GM18498 (cell line): ENCODE results near the gene SLC6A7.

Experiments used
- ATAC-seq: cut with Tn5 transposase; IDR thresholded peaks from one replicate; pipeline ENCODE4 v1.9.1; 2021; ENCODE audit warnings: mild to moderate bottlenecking, moderate library complexity; ENCODE audit not compliant: unreplicated experiment

The SLC6A7 gene

GRCh38 chr5:150188146-150188842 lies 1.6 kb upstream of the SLC6A7 start:
- ATAC-seq, result no peak

GRCh38 chr5:150189326-150189725 lies 536 bp upstream of the SLC6A7 start:
- no peak for ATAC-seq

- ATAC-seq, result no peak
Observed at GRCh38 chr5:150190503-150190979, 679 bp downstream of the SLC6A7 start.

- no peak for ATAC-seq
Observed at GRCh38 chr5:150190987-150191386, 1.1 kb downstream of the SLC6A7 start.

- no peak for ATAC-seq
Observed at GRCh38 chr5:150192462-150192861, 2.6 kb downstream of the SLC6A7 start.

- ATAC-seq, result no peak
Observed at GRCh38 chr5:150195736-150196485, 6.0 kb downstream of the SLC6A7 start.

- ATAC-seq, result no peak
Observed at GRCh38 chr5:150196514-150196913, 6.7 kb downstream of the SLC6A7 start.

GRCh38 chr5:150196986-150197385 lies 7.1 kb downstream of the SLC6A7 start:
- no peak for ATAC-seq

GRCh38 chr5:150197476-150197875 lies 7.6 kb downstream of the SLC6A7 start:
- ATAC-seq, result no peak

GRCh38 chr5:150202501-150202900 lies 12.6 kb downstream of the SLC6A7 start:
- ATAC-seq, result no peak

- no peak for ATAC-seq
Observed at GRCh38 chr5:150203832-150204589, 14.1 kb downstream of the SLC6A7 start.

GRCh38 chr5:150204590-150204960 lies 14.7 kb downstream of the SLC6A7 start:
- ATAC-seq, result no peak

GRCh38 chr5:150206098-150206778 lies 16.4 kb downstream of the SLC6A7 start:
- no peak for ATAC-seq

GRCh38 chr5:150206779-150207115 lies 16.9 kb downstream of the SLC6A7 start:
- ATAC-seq, result no peak

- ATAC-seq, result no peak
Observed at GRCh38 chr5:150208187-150209098, 18.6 kb downstream of the SLC6A7 start.

- ATAC-seq, result no peak
Observed at GRCh38 chr5:150209099-150209635, 19.3 kb downstream of the SLC6A7 start.

GRCh38 chr5:150210644-150211043 lies 20.8 kb downstream of the SLC6A7 start:
- ATAC-seq, result no peak

GRCh38 chr5:150211156-150212030 lies 21.5 kb downstream of the SLC6A7 start:
- ATAC-seq, result no peak

- no peak for ATAC-seq
Observed at GRCh38 chr5:150213530-150213929, 23.7 kb downstream of the SLC6A7 start.
